Activated T-cell treated with anti-CD3 and anti-CD28 coated beads, Interleukin-2, amount 50 U/mL, for 24 hours (primary cell): Measurements from ENCODE around the gene FOXC2.
A peak's percentile ranks its signal among the peaks of the same experiment; 100 is the strongest.

Experiments
- DNase-seq: peaks from one replicate; pipeline ENCODE4 v3.0.0-alpha.2; 2020
- H3K27ac Mint-ChIP-seq: 2 replicates; pipeline ENCODE4 v1.8.0; 2020; ENCODE audit warnings: mild to moderate bottlenecking, mixed read lengths
- H3K27me3 Mint-ChIP-seq: 2 replicates; pipeline ENCODE4 v1.8.0; 2020; ENCODE audit warnings: mixed read lengths
- H3K36me3 Mint-ChIP-seq: 2 replicates; pipeline ENCODE4 v1.8.0; 2020; ENCODE audit warnings: low read depth, mixed read lengths
- H3K4me1 Mint-ChIP-seq: 2 replicates; pipeline ENCODE4 v1.8.0; 2020; ENCODE audit warnings: low read depth, mixed read lengths
- H3K4me3 Mint-ChIP-seq: 2 replicates; pipeline ENCODE4 v1.8.0; 2020; ENCODE audit warnings: mild to moderate bottlenecking, moderate library complexity, mixed read lengths
- H3K9me3 Mint-ChIP-seq: 2 replicates; pipeline ENCODE4 v1.8.0; 2020; ENCODE audit warnings: mixed read lengths

Gene FOXC2

GRCh38 chr16:86570558-86571529 lies 4.2 kb downstream of the FOXC2 start:
- no peaks in the 10 kb centered on the region for H3K36me3 Mint-ChIP-seq
- H3K9me3 Mint-ChIP-seq: no peaks in the 10 kb centered on the region
- no peak overlapping the region for H3K4me3 Mint-ChIP-seq
- peaks cover 4% of the 10 kb centered on the region for H3K4me1 Mint-ChIP-seq
- DNase-seq: peak; percentile 7
- peaks cover 84% of the 10 kb centered on the region for H3K27me3 Mint-ChIP-seq
- no peak overlapping the region for H3K27ac Mint-ChIP-seq

GRCh38 chr16:86571530-86571915 lies 4.9 kb downstream of the FOXC2 start:
- H3K4me1 Mint-ChIP-seq: peaks cover 5% of the 10 kb centered on the region
- peaks cover 86% of the 10 kb centered on the region for H3K27me3 Mint-ChIP-seq

GRCh38 chr16:86572041-86572521 lies 5.5 kb downstream of the FOXC2 start:
- H3K36me3 Mint-ChIP-seq: no peaks in the 10 kb centered on the region
- no peaks in the 10 kb centered on the region for H3K9me3 Mint-ChIP-seq
- H3K4me3 Mint-ChIP-seq: no peak overlapping the region
- no peak for DNase-seq
- peaks cover 8% of the 10 kb centered on the region for H3K4me1 Mint-ChIP-seq
- no peak overlapping the region for H3K27ac Mint-ChIP-seq
- H3K27me3 Mint-ChIP-seq: peaks cover 90% of the 10 kb centered on the region

More at GRCh38 chr16:86571530-86571915, 4.9 kb downstream of the FOXC2 start:
- H3K36me3 Mint-ChIP-seq: no peaks in the 10 kb centered on the region
- no peaks in the 10 kb centered on the region for H3K9me3 Mint-ChIP-seq
- DNase-seq: no peak
- H3K27ac Mint-ChIP-seq: no peak overlapping the region
- no peak overlapping the region for H3K4me3 Mint-ChIP-seq

- Mint-ChIP-seq H3K4me3 (no peak overlapping the region), H3K9me3 (no peaks in the 10 kb centered on the region), H3K27me3 (peaks cover 90% of the 10 kb centered on the region), H3K27ac (no peak overlapping the region), H3K4me1 (peaks cover 8% of the 10 kb centered on the region), H3K36me3 (no peaks in the 10 kb centered on the region)
- DNase-seq: no peak
These were observed 6.0 kb downstream of the FOXC2 start for GRCh38 chr16:86572606-86573005.

GRCh38 chr16:86573215-86573614 lies 6.6 kb downstream of the FOXC2 start:
- DNase-seq: no peak
- no peak overlapping the region for H3K27ac Mint-ChIP-seq
- H3K27me3 Mint-ChIP-seq: peaks cover 95% of the 10 kb centered on the region
- no peaks in the 10 kb centered on the region for H3K9me3 Mint-ChIP-seq
- H3K4me3 Mint-ChIP-seq: no peak overlapping the region
- H3K4me1 Mint-ChIP-seq: peaks cover 9% of the 10 kb centered on the region
- H3K36me3 Mint-ChIP-seq: no peaks in the 10 kb centered on the region

GRCh38 chr16:86573646-86574508 lies 7.2 kb downstream of the FOXC2 start:
- Mint-ChIP-seq H3K27me3 (peaks cover 97% of the 10 kb centered on the region), H3K4me3 (no peak overlapping the region), H3K27ac (no peak overlapping the region), H3K9me3 (no peaks in the 10 kb centered on the region), H3K4me1 (peaks cover 12% of the 10 kb centered on the region), H3K36me3 (no peaks in the 10 kb centered on the region)
- peak; percentile 5 for DNase-seq

- no peak for DNase-seq
- Mint-ChIP-seq H3K27ac (no peak overlapping the region), H3K36me3 (no peaks in the 10 kb centered on the region), H3K27me3 (peaks cover 92% of the 10 kb centered on the region), H3K4me3 (no peak overlapping the region), H3K9me3 (no peaks in the 10 kb centered on the region), H3K4me1 (peaks cover 12% of the 10 kb centered on the region)
These were observed 8.0 kb downstream of the FOXC2 start for GRCh38 chr16:86574646-86575045.

- Mint-ChIP-seq H3K27ac (no peak overlapping the region), H3K27me3 (peaks cover 93% of the 10 kb centered on the region), H3K9me3 (no peaks in the 10 kb centered on the region), H3K36me3 (no peaks in the 10 kb centered on the region), H3K4me1 (peaks cover 12% of the 10 kb centered on the region), H3K4me3 (no peak overlapping the region)
- DNase-seq: no peak
These were observed 8.6 kb downstream of the FOXC2 start for GRCh38 chr16:86575095-86575685.

- peaks cover 93% of the 10 kb centered on the region for H3K27me3 Mint-ChIP-seq
- H3K36me3 Mint-ChIP-seq: no peaks in the 10 kb centered on the region
- H3K9me3 Mint-ChIP-seq: no peaks in the 10 kb centered on the region
- peak overlapping the region; percentile 66 for H3K4me3 Mint-ChIP-seq
- H3K27ac Mint-ChIP-seq: no peak overlapping the region
- H3K4me1 Mint-ChIP-seq: peaks cover 12% of the 10 kb centered on the region
- DNase-seq: peak; percentile 61
These were observed 9.3 kb downstream of the FOXC2 start for GRCh38 chr16:86575754-86576557.

GRCh38 chr16:86576591-86577313 lies 10.1 kb downstream of the FOXC2 start:
- Mint-ChIP-seq H3K9me3 (no peaks in the 10 kb centered on the region), H3K4me3 (peak overlapping the region; percentile 66), H3K27ac (no peak overlapping the region), H3K27me3 (peaks cover 93% of the 10 kb centered on the region), H3K4me1 (peaks cover 12% of the 10 kb centered on the region), H3K36me3 (no peaks in the 10 kb centered on the region)
- peak; percentile 19 for DNase-seq

- Mint-ChIP-seq H3K27me3 (peaks cover 93% of the 10 kb centered on the region), H3K4me1 (peaks cover 12% of the 10 kb centered on the region), H3K27ac (no peak overlapping the region), H3K36me3 (no peaks in the 10 kb centered on the region), H3K4me3 (no peak overlapping the region), H3K9me3 (no peaks in the 10 kb centered on the region)
- peak; percentile 14 for DNase-seq
These were observed 10.8 kb downstream of the FOXC2 start for GRCh38 chr16:86577314-86577971.

- no peak within 1 kb of the TSS for H3K4me3 Mint-ChIP-seq
These were observed 11.5 kb downstream of the FOXC2 start, which contains the start of gene FOXL1 for GRCh38 chr16:86578061-86578599. Gene FOXL1, plus strand, starts transcription at chr16:86578549. Its CDS starts 175 bp downstream, at chr16:86578724.

More at GRCh38 chr16:86578061-86578599, 11.5 kb downstream of the FOXC2 start, which contains the start of gene FOXL1:
- H3K27me3 Mint-ChIP-seq: peaks cover 89% of the 10 kb centered on the region
- H3K9me3 Mint-ChIP-seq: no peaks in the 10 kb centered on the region
- DNase-seq: no peak
- no peak within 1 kb of the TSS for H3K27ac Mint-ChIP-seq
- peaks cover 12% of the 10 kb centered on the region for H3K4me1 Mint-ChIP-seq
- no peaks in the 10 kb centered on the region for H3K36me3 Mint-ChIP-seq
